Measurements from ENCODE around the gene RAX2.
"Not testable (repeated sequence)": the region's sequence is repeated elsewhere in the genome, so short reads cannot be mapped to it uniquely, and the experiment has no call there.

Gene RAX2

DNA sequence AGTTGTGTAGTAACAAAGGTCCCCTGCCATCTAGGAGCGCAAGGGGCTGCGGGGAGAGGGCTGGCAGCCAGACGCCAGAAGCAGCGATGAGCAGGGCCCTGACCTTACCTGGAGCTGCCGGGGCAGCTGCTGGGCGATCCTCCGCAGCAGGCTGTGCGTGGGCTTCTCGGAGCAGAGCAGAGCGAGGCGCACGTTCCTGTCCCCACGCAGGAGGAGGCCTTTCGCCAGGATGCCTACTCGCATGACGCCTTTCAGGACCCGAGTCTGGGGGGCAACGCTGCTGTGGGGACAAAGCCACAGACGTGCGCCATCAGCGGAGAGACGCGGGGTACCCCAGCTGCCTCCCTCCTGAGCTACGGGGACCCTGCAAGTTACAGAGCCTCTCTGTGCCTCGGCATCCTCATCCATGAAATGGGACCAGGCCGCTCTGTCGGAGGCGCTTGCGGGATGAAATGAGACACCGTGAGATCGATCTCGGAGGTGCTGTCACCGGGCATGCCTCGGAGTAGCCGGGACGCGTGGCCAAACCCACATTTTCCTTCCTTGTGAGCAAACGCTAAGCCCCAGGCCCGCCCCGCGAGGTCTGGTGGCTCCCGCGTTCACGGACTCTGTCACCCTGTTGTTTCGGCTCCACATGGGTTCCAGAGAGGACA is 44.7 kb upstream of the RAX2 start:
- TF ChIP-seq, protein P1, sequence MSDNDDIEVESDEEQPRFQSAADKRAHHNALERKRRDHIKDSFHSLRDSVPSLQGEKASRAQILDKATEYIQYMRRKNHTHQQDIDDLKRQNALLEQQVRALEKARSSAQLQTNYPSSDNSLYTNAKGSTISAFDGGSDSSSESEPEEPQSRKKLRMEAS (IDR thresholded peaks at IDR 0.05; ENCODE audit: low read depth, low read length) = no peak
- no peak overlapping the region for H3K4me3 ChIP-seq (ENCODE audit: low read depth, low read length)
- DNase-seq (ENCODE audit: low read depth) = no peak

DNA sequence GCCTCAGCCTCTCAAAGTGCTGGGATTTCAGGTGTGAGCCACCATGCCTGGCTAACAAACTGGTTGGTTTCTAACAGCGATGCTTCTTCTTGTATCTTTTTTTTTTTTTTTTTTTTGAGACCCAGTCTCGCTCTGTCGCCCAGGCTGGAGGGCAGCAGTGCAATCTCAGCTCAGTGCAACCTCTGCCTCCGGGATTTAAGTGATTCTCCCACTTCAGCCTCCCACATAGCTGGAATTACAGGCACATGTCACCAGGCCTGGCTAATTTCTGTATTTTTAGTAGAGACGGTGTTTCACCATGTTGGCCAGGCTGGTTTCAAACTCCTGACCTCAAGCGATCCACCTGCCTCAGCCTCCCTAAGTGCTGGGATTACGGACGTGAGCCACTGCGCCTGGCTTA is 44.1 kb upstream of the RAX2 start:
- not testable (repeated sequence) for H3K4me3 ChIP-seq (ENCODE audit: low read depth, low read length); DNase-seq (ENCODE audit: low read depth)

DNA sequence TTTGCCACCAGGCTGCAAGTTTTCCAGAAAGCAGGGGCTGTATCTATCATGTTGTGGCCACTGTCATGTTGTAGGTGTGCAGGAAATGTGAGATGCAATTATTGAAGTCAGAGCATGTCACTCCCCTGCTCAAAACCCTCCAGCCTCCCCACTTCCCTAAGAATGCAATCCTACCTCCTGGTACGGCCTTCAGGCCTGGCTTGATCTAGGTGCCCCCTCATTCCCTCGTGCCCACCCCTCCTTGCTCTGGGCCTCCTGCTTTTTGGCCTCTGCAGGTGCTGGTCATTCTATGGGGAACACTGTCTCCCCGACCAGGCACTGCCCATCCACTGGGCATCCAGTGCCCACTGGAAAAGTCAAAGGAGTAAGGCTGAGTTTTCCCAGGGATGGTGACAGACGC is 42.6 kb upstream of the RAX2 start:
- H3K4me3 ChIP-seq (ENCODE audit: low read depth, low read length) = no peak overlapping the region
- DNase-seq (ENCODE audit: low read depth) = no peak
- TF ChIP-seq, protein P1 (IDR thresholded peaks at IDR 0.05; ENCODE audit: low read depth, low read length) = no peak
- TF ChIP-seq MYC (IDR thresholded peaks at IDR 0.05; ENCODE audit: low read depth, low read length) = no peak
- TF ChIP-seq POLR2A (IDR thresholded peaks at IDR 0.05; ENCODE audit: extremely low read depth, insufficient read length) = no peak
- TF ChIP-seq, protein P2, sequence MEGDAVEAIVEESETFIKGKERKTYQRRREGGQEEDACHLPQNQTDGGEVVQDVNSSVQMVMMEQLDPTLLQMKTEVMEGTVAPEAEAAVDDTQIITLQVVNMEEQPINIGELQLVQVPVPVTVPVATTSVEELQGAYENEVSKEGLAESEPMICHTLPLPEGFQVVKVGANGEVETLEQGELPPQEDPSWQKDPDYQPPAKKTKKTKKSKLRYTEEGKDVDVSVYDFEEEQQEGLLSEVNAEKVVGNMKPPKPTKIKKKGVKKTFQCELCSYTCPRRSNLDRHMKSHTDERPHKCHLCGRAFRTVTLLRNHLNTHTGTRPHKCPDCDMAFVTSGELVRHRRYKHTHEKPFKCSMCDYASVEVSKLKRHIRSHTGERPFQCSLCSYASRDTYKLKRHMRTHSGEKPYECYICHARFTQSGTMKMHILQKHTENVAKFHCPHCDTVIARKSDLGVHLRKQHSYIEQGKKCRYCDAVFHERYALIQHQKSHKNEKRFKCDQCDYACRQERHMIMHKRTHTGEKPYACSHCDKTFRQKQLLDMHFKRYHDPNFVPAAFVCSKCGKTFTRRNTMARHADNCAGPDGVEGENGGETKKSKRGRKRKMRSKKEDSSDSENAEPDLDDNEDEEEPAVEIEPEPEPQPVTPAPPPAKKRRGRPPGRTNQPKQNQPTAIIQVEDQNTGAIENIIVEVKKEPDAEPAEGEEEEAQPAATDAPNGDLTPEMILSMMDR (IDR thresholded peaks at IDR 0.05; ENCODE audit: low read depth, low read length) = no peak

DNA sequence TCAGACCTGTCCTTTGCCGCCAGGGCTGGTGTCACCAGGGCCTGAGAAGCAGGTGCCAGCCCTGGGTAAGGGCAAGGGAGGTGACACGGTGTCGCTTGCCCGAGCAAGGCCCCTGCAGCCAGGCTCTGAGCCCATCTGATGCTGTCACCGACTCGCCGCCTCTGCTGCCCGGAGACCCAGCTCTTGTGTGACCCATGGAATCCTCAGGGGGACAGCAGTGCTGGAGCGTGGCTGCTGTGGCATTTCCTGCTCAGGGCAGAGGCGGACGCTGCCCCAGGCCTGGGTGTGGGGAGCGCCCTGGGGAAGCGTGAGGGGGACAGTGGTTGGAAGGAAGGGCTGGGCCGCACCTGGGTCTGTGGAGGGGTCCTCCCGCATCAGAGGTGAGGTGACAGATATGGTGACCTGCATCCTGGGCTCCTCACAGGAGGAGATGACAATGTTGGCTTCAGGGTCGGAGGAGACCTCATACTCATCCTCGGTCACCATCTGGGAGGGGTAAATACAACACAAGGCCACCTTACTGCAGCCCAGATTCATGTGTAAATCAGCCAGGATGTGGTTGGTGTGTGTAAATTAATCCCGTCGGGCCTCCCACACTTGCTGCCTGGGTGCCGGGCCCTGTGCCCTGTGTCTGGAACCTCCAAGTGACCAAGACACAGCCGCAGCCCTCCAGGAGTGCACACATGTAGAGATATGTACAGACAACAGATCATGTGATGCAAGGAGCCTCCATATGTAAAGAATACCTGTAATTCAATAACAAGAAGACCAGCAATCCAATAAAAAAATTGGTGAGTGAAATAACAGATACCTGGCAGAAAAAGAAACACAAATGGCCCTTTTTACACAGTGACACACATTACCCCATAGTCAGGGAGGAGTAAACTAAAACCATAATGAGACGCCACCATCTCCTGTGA is 41.7 kb upstream of the RAX2 start:
- no peak for TF ChIP-seq POLR2A (IDR thresholded peaks at IDR 0.05; ENCODE audit: extremely low read depth, insufficient read length)
- TF ChIP-seq, protein P2 (IDR thresholded peaks at IDR 0.05; ENCODE audit: low read depth, low read length) = no peak
- TF ChIP-seq, protein P1 (IDR thresholded peaks at IDR 0.05; ENCODE audit: low read depth, low read length) = no peak
- no peak for TF ChIP-seq MYC (IDR thresholded peaks at IDR 0.05; ENCODE audit: low read depth, low read length)
- H3K4me3 ChIP-seq (ENCODE audit: low read depth, low read length) = no peak overlapping the region
- DNase-seq (ENCODE audit: low read depth) = no peak

DNA sequence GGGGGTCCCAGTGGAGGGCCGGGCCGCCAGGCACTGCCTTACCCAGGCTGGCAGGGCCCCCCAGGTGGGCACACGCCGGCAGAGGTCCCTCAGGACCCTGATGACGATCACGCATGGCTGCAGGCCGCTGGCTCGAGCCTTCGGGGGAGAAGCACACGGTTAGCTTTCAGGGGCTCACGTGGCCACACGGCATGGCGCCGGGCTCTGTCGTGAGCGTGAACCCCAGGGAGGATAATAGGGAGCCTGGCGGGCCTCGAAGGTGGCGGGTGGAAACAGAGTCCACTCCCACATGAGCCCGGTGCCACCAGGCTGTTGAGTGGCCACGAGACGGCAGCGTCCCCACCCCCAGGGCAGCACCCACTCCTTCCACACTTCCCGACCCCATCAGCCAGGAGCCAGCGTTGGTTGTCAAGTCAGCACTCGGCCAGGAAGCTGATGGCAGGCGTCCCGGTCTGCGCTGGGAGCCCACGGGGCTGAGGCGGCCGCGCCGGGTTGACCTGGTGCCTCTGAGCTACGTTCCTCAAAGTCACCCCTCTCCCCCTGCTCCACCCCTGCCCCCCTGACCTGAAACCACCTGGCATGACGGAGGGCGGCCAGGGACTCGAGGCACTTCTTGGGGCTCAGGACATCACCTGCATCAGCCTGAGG is 38.8 kb upstream of the RAX2 start:
- no peak for DNase-seq (ENCODE audit: low read depth)
- TF ChIP-seq POLR2A (IDR thresholded peaks at IDR 0.05; ENCODE audit: extremely low read depth, insufficient read length) (no peak), MYC (IDR thresholded peaks at IDR 0.05; ENCODE audit: low read depth, low read length) (no peak)
- TF ChIP-seq, protein P2 (IDR thresholded peaks at IDR 0.05; ENCODE audit: low read depth, low read length) = no peak
- TF ChIP-seq, protein P1 (IDR thresholded peaks at IDR 0.05; ENCODE audit: low read depth, low read length) = no peak
- no peak overlapping the region for H3K4me3 ChIP-seq (ENCODE audit: low read depth, low read length)

DNA sequence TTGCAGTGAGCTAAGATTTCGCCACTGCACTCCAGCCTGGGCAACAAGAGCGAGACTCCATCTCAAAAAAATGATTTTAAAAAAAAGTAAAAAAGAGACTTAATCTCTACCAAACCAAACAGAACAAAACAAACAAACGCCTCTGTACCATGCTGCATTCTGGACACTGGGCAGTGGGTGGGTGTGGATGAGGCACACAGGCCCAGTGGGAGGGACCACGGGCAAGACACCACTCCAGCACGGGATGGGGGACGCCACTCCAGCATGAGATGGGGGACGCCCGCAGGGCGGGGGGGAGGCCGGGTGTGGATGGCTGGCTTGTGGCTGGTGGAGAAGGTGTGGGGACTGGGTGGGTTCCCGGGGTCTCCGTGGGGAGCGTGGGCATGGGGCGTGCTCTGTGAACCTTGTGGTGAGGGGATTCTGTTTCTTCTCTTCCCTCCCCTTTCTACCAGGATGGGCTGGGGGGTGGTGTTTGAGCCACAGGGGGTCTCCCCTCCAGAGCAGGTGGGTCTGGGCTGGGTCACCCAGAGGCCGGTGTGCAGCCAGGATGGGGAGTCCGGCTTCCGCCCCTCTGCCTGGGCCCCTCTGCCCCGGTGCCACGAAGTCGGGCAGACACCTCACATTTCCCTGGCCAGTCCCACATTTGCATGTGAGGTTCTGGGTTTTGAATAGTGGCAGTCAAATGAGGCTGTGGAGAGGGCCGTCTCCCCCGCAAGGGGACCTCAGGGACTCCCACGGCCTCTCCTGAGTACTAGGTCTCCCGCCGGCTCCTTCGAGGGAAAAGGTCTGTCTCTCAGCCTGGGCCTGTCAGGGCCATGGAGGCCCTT is 38.1 kb upstream of the RAX2 start:
- H3K4me3 ChIP-seq (ENCODE audit: low read depth, low read length) = no peak overlapping the region
- DNase-seq (ENCODE audit: low read depth) = no peak
- no peak for TF ChIP-seq POLR2A (IDR thresholded peaks at IDR 0.05; ENCODE audit: extremely low read depth, insufficient read length)
- no peak for TF ChIP-seq MYC (IDR thresholded peaks at IDR 0.05; ENCODE audit: low read depth, low read length)
- TF ChIP-seq, protein P2 (IDR thresholded peaks at IDR 0.05; ENCODE audit: low read depth, low read length) = no peak
- TF ChIP-seq, protein P1 (IDR thresholded peaks at IDR 0.05; ENCODE audit: low read depth, low read length) = no peak

Measured in NB4 (cell line).